Fibroblast of lung (primary cell): ENCODE measurements around the gene DUSP14.

Experiments
- EZH2 ChIP-seq: IDR thresholded peaks from 2 replicates; pipeline ENCODE4 v1.5.1; 2012; ENCODE audit warnings: low read length, control low read depth, mild to moderate bottlenecking; ENCODE audit errors: missing control alignments
- TF ChIP-seq, protein P1 (sequence below), 2 donors: IDR thresholded peaks in 1 of 2; conservative IDR thresholded peaks in 1 of 2; 1 replicate in 1 of 2; 2 replicates in 1 of 2; pipeline ENCODE4 v1.5.1; 2011 to 2012; ENCODE audit warnings: low read length in 2 of 2, control low read depth in 1 of 2, inconsistent platforms in 1 of 2, low read depth in 1 of 2, mild to moderate bottlenecking in 1 of 2

GRCh38 chr17:37541880-37542660 lies 52.4 kb downstream of the DUSP14 start:
- TF ChIP-seq, protein P1, sequence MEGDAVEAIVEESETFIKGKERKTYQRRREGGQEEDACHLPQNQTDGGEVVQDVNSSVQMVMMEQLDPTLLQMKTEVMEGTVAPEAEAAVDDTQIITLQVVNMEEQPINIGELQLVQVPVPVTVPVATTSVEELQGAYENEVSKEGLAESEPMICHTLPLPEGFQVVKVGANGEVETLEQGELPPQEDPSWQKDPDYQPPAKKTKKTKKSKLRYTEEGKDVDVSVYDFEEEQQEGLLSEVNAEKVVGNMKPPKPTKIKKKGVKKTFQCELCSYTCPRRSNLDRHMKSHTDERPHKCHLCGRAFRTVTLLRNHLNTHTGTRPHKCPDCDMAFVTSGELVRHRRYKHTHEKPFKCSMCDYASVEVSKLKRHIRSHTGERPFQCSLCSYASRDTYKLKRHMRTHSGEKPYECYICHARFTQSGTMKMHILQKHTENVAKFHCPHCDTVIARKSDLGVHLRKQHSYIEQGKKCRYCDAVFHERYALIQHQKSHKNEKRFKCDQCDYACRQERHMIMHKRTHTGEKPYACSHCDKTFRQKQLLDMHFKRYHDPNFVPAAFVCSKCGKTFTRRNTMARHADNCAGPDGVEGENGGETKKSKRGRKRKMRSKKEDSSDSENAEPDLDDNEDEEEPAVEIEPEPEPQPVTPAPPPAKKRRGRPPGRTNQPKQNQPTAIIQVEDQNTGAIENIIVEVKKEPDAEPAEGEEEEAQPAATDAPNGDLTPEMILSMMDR (conservative IDR thresholded peaks at IDR 0.05 in 1 of 2, IDR thresholded peaks at IDR 0.05 in 1 of 2; ENCODE audit: low read depth in 1 of 2, low read length in 2 of 2) = no peak
- TF ChIP-seq EZH2 = no peak
